Measurements from ENCODE around the gene B3GAT3.
"Not testable (repeated sequence)": the region's sequence is repeated elsewhere in the genome, so short reads cannot be mapped to it uniquely, and the experiment has no call there.

The B3GAT3 gene

DNA sequence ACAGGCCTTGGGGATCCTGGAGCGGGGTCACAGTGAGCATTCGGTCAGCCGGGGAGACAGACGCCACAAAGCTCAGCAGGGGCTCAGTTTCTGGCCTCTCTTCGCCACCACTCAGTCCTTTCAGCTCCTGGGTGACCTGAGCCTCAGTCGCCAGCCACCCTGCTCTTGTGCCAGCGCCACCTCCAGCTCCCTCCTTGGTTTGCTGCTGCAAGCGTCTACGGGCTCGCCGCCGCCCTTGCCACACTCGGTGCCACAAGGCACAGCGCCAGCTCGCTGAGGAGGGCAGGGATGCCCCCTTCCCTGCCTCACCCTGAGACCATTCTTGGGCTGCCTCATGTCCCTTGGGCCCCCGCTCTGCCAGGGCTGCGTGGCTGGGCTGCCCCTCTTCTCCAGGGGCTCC is 46.6 kb downstream of the B3GAT3 start:
- DNase-seq, result no peak

DNA sequence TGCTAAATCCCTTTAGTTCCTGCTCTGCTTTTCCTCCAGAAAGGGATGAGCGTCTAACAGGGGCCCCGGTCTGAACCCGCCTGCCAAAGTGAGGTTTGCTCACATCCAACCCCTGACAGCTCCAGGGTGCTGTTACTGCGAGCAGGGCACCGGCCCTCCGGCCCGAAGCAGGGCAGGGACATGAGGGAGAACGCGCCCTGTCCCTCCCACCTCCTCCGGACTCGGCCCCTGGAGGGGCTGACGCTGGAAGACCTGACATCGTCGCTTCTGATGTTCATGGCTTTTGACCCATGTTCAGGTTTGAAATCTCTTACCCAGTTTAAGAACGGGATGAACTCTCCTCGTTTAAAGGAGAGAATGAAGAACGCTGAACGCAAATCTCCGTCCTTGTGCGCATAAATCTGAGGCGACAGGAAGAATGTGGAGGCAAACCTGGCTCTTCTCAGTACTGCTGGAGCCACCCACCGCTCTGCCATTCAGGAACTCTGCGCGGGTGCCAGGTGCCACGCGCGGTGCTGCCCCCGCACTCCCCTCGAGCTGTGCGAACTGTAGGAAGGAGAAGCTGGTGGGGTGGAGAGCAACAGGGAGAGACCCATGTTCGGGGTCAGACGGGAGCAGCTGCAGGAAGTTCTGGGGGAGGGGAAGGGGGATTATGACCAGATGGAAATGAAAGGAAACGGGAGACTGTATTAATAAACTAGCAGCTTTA is 47.3 kb downstream of the B3GAT3 start:
- DNase-seq, result peak; percentile 23

DNA sequence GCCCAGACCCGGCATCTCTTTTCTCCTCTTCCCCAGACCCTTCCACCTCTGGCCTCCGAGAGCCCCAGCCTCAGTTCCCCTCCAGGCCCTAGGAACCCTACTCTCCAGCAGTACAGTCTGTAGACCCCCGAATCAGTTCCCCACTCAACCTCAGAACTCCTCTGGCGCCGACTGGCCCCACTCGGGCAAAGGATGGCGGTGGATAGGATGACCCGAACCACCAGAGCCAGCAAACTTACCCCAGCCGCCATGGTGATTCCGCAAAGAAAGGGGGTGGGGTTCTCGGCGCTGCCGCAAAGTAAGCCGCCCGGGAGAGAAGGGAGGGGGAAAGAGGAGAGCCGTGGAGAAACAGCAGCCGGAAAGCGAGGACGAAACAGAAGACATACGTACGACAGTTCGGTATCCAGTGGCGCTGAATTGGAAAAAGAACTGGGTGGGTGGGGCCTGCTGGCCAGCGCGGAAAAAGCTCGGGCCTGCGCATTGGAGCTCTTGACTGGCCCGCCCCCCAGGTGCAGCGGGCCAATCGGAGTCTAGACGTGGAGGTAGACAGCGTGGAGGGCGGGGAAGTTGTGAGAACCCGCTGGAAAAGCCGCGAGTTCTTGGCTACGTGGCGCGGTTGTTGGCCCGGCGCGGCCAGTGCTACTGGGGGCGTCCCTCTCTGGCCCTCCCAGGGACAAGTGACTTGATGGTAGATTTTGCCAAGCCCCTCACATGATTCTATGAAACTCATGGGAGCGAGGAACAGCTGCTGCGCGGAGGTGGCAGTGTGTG is 48.0 kb downstream of the B3GAT3 start, which contains the start of gene EEF1G:
Gene EEF1G, minus strand, starts transcription at position 300 of the 771 bp plus-strand sequence. Its CDS starts 49 bp downstream, at position 251.
- peak; percentile 100 for DNase-seq

- DNase-seq, result no peak
Measured at GRCh38 chr11:62573006-62573591, 48.7 kb downstream of the B3GAT3 start.

DNA sequence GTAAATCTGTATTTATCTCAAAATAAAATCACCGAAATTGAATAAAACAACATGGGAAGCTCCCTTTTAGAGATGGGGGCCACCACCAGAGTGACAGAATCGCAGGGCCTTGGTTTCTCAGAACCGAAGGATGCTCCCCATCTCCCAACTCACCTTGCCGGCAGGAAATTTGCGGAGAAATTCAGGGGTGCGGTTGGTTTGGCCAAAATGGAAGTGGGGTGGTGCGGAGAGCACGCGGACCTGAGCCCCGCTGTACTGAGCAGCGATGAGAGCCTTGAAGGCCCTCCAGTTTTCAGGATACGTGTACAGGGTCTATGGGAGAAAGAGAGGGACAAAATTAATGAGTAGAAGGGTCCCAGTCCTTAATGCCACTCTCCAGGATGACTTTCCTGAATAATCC is 49.4 kb downstream of the B3GAT3 start:
- DNase-seq, result no peak

DNA sequence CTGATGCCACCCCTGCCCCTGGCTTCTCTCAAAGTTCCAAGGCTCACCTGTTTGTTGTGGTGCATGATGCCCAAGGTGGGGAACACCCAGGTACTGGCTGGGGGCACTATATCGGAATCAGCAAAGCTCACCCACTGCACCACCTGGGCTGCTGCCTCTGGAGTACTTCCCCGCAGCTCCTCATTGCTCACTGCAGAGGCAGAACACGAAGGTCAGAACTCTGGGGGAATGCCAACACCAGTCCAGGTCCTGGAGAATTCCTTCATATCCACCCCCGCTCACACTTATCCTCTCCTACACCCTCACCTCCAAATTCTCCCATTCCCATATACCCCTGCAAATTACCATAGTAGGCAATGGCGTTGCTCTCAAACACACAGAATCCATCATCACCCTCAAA is 50.3 kb downstream of the B3GAT3 start:
- not testable (repeated sequence) for DNase-seq

- not testable (repeated sequence) for DNase-seq
Measured at GRCh38 chr11:62570903-62571302, 50.9 kb downstream of the B3GAT3 start.

DNA sequence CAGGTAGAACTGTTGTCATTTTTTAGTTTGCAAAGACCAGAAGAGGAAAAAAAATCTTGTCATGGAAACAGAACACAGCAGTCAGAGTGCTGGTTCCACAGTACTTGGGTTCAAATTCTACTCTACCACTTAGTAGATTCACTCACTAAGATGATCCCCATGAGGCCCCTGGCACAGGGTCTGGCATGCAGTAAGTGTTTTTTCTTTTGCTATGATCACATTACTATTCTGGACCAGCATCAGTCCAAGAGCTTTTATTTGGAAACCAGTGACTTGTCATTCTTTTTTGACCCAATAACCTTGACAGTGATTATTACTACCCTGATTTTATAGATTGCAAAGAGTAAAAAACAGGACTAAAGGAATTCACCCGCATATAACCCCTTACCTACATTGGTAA is 52.2 kb downstream of the B3GAT3 start:
- DNase-seq, result no peak

DNA sequence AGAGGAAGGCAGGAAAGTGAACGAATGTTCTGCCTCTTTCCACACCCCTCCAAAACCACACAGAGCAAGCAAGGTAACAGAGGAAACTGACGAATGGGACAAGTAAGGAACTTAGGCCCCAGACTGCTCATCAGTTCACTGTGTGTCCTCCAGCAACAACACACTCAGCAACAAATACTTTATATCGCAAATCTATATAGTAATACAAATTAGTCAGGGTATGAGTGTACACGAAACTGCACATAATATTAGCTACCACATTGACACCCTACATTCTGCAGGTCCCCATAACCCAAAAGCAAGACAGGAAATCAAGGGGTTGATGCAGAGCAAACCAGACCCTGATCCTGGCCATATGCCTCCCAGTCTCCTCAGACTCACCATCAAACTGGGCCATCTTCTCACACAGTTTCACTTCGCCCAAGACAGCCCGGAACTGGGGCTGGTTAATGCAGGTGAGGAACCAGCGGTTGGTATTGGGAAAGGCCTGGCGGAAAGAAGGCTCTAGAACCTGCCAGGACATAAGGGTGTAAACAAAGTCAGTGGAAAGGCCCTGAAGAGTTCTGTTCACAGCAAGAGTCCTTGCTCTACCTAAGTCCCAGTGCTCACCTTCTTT is 54.7 kb downstream of the B3GAT3 start:
- DNase-seq, result no peak

- DNase-seq, result no peak
Measured at GRCh38 chr11:62566247-62566646, 55.5 kb downstream of the B3GAT3 start.

All from NCI-H1092 (cell line).